GM12891 (cell line): ENCODE results near the gene TMEM164.
A peak's percentile ranks its signal among the peaks of the same experiment; 100 is the strongest.
"Not testable (repeated sequence)": the region's sequence is repeated elsewhere in the genome, so short reads cannot be mapped to it uniquely, and the experiment has no call there.

ENCODE experiments used
- DNase-seq: peaks from one replicate; pipeline ENCODE4 v3.0.0; 2011; ENCODE audit warnings: low spot score; ENCODE audit not compliant: insufficient read length
- FAIRE-seq: peaks from 2 replicates; lab custom pipeline; 2011; peaks lifted over from hg19 to GRCh38; lab: Jason Lieb, UNC
- PAX5 ChIP-seq: IDR thresholded peaks from 2 replicates; pipeline ENCODE4 v1.6.1; 2011; ENCODE audit warnings: low read length, moderate library complexity, mild to moderate bottlenecking; ENCODE audit not compliant: insufficient read depth, severe bottlenecking
- POLR2A ChIP-seq: IDR thresholded peaks from 2 replicates; pipeline ENCODE4 v1.6.1; 2011; ENCODE audit warnings: low read depth, low read length, control low read depth
- POLR2AphosphoS5 ChIP-seq: IDR thresholded peaks from 2 replicates; pipeline ENCODE4 v1.6.1; 2011; ENCODE audit warnings: low read depth, low read length, control low read depth
- POU2F2 ChIP-seq: IDR thresholded peaks from 2 replicates; pipeline ENCODE4 v1.6.1; 2011; ENCODE audit warnings: low read depth, mild to moderate bottlenecking, control low read depth, low read length, moderate library complexity
- SPI1 ChIP-seq: IDR thresholded peaks from 2 replicates; pipeline ENCODE4 v1.6.1; 2011; ENCODE audit warnings: low read depth, low read length, control low read depth
- TAF1 ChIP-seq: IDR thresholded peaks from 2 replicates; pipeline ENCODE4 v1.6.1; 2011; ENCODE audit warnings: low read depth, low read length, control low read depth

Gene TMEM164

GRCh38 chrX:109974906-109975655, 27.8 kb upstream of the TMEM164 start:
- peak; percentile 5 for FAIRE-seq
- TF ChIP-seq POLR2A (no peak), POU2F2 (no peak), PAX5 (no peak), TAF1 (no peak), SPI1 (no peak), POLR2AphosphoS5 (no peak)

DNA sequence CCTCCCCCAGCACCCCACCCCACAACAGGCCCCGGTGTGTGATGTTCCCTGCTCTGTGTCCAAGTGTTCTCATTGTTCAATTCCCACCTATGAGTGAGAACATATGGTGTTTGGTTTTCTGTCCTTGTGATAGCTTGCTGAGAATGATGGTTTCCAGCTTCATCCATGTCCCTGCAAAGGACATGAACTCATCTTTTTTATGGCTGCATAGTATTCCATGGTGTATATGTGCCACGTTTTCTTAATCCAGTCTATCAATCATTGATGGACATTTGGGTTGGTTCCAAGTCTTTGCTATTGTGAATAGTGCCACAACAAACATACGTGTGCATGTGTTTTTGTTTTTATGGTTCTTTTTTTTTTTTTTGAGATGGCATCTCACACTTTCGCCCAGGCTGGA, 17.7 kb upstream of the TMEM164 start:
- not testable (repeated sequence) for DNase-seq, FAIRE-seq

More at GRCh38 chrX:109974906-109975655, 27.8 kb upstream of the TMEM164 start:
- DNase-seq = no peak

DNA sequence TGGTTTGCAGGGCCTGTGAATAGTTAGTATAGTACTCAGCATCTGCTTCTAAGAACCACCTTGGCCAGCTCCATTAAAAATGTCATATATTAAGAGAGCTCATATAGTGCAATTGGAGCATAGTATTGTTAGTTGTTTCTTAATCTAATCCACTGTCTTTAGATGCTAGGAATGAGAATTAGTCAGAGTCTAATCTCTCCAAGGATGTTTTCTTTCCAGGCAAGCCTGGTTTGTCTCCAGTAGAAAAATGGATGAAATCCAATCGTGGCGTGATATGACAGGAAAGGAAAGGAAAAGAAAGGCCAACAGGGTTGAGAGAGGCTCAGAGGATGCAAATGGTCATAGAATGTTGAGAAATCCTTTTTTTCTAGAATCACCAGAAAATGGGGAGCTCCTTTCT, 15.0 kb upstream of the TMEM164 start:
- DNase-seq (no peak), FAIRE-seq (no peak)
- no peak for TF ChIP-seq TAF1
- no peak for TF ChIP-seq POLR2A
- no peak for TF ChIP-seq SPI1
- no peak for TF ChIP-seq PAX5
- no peak for TF ChIP-seq POLR2AphosphoS5
- no peak for TF ChIP-seq POU2F2

DNA sequence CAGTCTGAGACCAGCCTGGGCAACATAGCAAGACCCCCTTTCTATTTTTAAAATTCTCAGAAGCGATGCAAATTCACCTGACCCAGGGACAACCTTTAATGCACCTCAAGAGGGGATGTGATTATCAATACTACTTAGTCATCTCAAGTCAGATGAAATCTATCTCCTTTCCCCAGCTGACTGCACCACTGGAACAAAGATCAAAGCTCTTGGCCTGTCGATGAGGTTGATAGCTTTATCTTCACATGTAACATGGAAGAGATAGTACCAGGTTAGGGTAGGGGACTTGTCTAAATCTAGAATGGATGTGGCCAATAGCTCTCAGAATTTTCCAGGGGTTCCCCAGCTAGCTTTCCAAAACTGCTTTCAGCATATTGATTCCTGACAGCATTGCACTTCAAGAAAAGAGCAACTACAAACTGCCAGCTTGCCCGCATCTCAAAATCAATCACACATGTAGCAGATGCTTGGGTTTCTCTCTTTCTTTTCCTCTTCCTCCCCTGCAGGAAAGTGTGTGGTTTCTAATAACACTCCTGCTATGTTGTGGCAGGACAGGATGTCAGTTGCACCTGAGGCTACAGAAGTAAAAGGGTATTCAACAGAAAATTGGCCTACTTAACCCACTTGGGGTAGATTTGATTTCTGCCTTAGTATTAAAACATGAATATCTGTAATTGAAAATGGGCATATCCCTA, 12.2 kb upstream of the TMEM164 start:
- DNase-seq = no peak
- TF ChIP-seq PAX5 (no peak), TAF1 (no peak), POLR2A (no peak)
- peak; percentile 52 for FAIRE-seq

DNA sequence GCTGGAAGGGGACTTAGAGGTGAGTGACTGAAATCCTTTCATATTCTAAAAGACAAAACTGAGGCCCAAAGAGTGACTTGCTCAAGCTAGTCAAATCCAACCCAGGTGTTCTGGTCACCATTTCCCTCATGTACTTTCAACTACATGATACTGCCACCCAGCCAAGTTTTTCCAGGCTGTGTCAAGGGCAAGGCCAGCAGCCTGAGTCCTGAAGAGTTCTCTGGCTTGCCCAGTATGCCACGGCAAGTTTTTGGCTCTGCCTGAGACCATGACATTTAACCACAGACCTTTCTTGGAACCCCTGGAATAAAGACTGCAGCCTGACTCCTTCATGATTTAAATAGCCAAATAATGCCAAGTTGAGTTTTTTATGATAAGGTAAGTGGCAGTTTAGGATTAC, 10.7 kb upstream of the TMEM164 start:
- TF ChIP-seq POU2F2 = no peak
- no peak for TF ChIP-seq SPI1
- no peak for TF ChIP-seq PAX5
- TF ChIP-seq TAF1 = no peak
- no peak for TF ChIP-seq POLR2AphosphoS5
- no peak for TF ChIP-seq POLR2A
- no peak for DNase-seq
- FAIRE-seq = no peak

GRCh38 chrX:109995155-109995554, 7.8 kb upstream of the TMEM164 start:
- no peak for FAIRE-seq
- TF ChIP-seq POU2F2 = no peak
- TF ChIP-seq TAF1 = no peak
- no peak for TF ChIP-seq POLR2A
- no peak for TF ChIP-seq PAX5
- TF ChIP-seq SPI1 = no peak
- no peak for TF ChIP-seq POLR2AphosphoS5

DNA sequence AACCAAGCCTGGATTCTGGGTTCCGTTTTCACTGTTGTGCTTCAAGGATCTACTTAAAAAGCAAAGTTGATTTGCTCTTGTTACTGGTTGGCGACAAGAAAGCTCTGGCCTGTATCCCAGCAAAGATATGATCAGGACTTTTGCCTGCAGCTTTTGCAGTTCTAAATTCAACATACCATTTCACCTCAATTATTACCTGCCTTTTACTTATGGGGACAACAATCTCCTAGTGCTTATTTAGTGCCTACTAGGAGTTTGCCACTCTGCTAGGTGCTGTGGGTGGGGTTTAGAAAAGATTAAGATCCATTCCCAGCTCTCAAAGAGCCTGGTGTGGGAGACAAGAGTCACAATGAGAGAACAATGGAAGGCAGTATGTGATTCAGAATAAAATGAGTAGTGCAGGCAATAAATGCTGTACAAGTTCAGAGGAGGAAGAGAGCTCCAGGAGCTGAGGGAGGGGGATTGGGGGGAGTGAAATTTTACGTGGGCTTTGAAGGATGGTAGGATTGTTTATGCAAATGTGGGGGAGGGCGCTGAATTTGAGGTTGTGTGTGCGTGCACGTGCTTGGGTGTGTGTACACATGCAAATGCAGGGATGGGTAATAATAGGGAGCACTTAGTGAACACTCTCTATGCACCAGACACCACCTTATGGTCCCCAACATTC, 5.0 kb upstream of the TMEM164 start:
- no peak for TF ChIP-seq POLR2A
- no peak for TF ChIP-seq POLR2AphosphoS5
- no peak for TF ChIP-seq SPI1
- no peak for TF ChIP-seq PAX5
- no peak for TF ChIP-seq POU2F2
- DNase-seq (no peak), FAIRE-seq (peak; percentile 74)

More at GRCh38 chrX:109995155-109995554, 7.8 kb upstream of the TMEM164 start:
- no peak for DNase-seq

GRCh38 chrX:110000000-110000399, 2.9 kb upstream of the TMEM164 start:
- peak; percentile 75 for FAIRE-seq
- TF ChIP-seq PAX5 = no peak
- no peak for DNase-seq

GRCh38 chrX:110000847-110001713, 1.8 kb upstream of the TMEM164 start:
- peak; percentile 70 for FAIRE-seq
- no peak for TF ChIP-seq POU2F2
- TF ChIP-seq POLR2A = no peak
- no peak for TF ChIP-seq POLR2AphosphoS5
- TF ChIP-seq TAF1 = no peak
- TF ChIP-seq PAX5 = no peak
- no peak for TF ChIP-seq SPI1
- DNase-seq = no peak
